MM.1S (cell line): ENCODE measurements around the gene STK39.

Experiments
- DNase-seq: peaks from one replicate; pipeline ENCODE4 v3.0.0-alpha.2; 2015
- H2AFZ ChIP-seq: fragments of 300-600 bp; sonication (generic); 2 replicates; pipeline ENCODE4 v1.6.0; 2016; ENCODE audit warnings: antibody characterized with exemption, low read length
- H3F3A ChIP-seq: fragments of 300-600 bp; sonication (generic); 2 replicates; pipeline ENCODE4 v1.6.1; 2016; ENCODE audit warnings: mild to moderate bottlenecking, antibody characterized with exemption, low read length, moderate library complexity, mixed read lengths; ENCODE audit not compliant: insufficient read depth
- H3K27ac ChIP-seq: fragments of 300-600 bp; sonication (generic); 2 replicates; pipeline ENCODE4 v1.5.1; 2016; ENCODE audit warnings: mild to moderate bottlenecking, low read length
- H3K27me3 ChIP-seq: fragments of 300-600 bp; sonication (generic); replicated peaks from 2 replicates; pipeline ENCODE4 v1.6.0; 2016; ENCODE audit warnings: low read length; ENCODE audit not compliant: insufficient read depth
- H3K36me3 ChIP-seq: fragments of 300-600 bp; sonication (generic); replicated peaks from 2 replicates; pipeline ENCODE4 v1.6.1; 2016; ENCODE audit warnings: mild to moderate bottlenecking, low read length, mixed read lengths; ENCODE audit not compliant: insufficient read depth
- H3K4me1 ChIP-seq: fragments of 300-600 bp; sonication (generic); 2 replicates; pipeline ENCODE4 v1.6.1; 2016; ENCODE audit warnings: low read length, mixed read lengths
- H3K4me2 ChIP-seq: fragments of 300-600 bp; sonication (generic); 2 replicates; pipeline ENCODE4 v1.6.0; 2016; ENCODE audit warnings: low read depth, low read length
- H3K4me3 ChIP-seq: fragments of 300-600 bp; sonication (generic); 2 replicates; pipeline ENCODE4 v1.5.1; 2016; ENCODE audit warnings: low read length, mixed read lengths
- H3K79me2 ChIP-seq: fragments of 300-600 bp; sonication (generic); 2 replicates; pipeline ENCODE4 v1.6.1; 2016; ENCODE audit warnings: mixed run types, low read length, mixed read lengths
- H3K9ac ChIP-seq: fragments of 300-600 bp; sonication (generic); 2 replicates; pipeline ENCODE4 v1.6.1; 2016; ENCODE audit warnings: low read length, mixed read lengths
- H3K9me2 ChIP-seq: fragments of 300-600 bp; sonication (generic); replicated peaks from 2 replicates; pipeline ENCODE4 v1.6.1; 2016; ENCODE audit warnings: mild to moderate bottlenecking, low read length, mixed read lengths; ENCODE audit not compliant: insufficient read depth
- H3K9me3 ChIP-seq: fragments of 300-600 bp; sonication (generic); replicated peaks from 2 replicates; pipeline ENCODE4 v1.6.1; 2016; ENCODE audit warnings: mild to moderate bottlenecking, low read length, mixed read lengths; ENCODE audit not compliant: insufficient read depth
- H4K20me1 ChIP-seq: fragments of 300-600 bp; sonication (generic); 2 replicates; pipeline ENCODE4 v1.6.1; 2016; ENCODE audit warnings: mild to moderate bottlenecking, low read length, moderate library complexity, mixed read lengths; ENCODE audit not compliant: insufficient read depth
- EZH2 ChIP-seq: fragments of 300-600 bp; sonication (generic); optimal IDR thresholded peaks from 2 replicates; pipeline ENCODE3; 2017; ENCODE audit warnings: low read depth, mild to moderate bottlenecking, antibody characterized with exemption, low read length, mixed read lengths
- EZH2phosphoT487 ChIP-seq: fragments of 300-600 bp; sonication (generic); IDR thresholded peaks from 2 replicates; pipeline ENCODE4 v1.6.1; 2018; ENCODE audit warnings: antibody characterized with exemption, low read length
- TF ChIP-seq, protein P1 (sequence below): fragments of 300-600 bp; sonication (generic); IDR thresholded peaks from 2 replicates; pipeline ENCODE4 v1.5.1; 2016; ENCODE audit warnings: antibody characterized with exemption, low read length, mixed read lengths

Gene STK39

GRCh38 chr2:168157070-168157469 lies 90.3 kb downstream of the STK39 start:
- no peak overlapping the region for H3K4me2 ChIP-seq
- H3K27me3 ChIP-seq, result no peaks in the 10 kb centered on the region
- no peaks in the 10 kb centered on the region for H3K9me2 ChIP-seq
- H3K79me2 ChIP-seq, result no peaks in the 10 kb centered on the region
- no peak overlapping the region for H3K27ac ChIP-seq
- DNase-seq, result no peak
- TF ChIP-seq EZH2phosphoT487 (no peak), EZH2 (no peak)
- TF ChIP-seq, protein P1, sequence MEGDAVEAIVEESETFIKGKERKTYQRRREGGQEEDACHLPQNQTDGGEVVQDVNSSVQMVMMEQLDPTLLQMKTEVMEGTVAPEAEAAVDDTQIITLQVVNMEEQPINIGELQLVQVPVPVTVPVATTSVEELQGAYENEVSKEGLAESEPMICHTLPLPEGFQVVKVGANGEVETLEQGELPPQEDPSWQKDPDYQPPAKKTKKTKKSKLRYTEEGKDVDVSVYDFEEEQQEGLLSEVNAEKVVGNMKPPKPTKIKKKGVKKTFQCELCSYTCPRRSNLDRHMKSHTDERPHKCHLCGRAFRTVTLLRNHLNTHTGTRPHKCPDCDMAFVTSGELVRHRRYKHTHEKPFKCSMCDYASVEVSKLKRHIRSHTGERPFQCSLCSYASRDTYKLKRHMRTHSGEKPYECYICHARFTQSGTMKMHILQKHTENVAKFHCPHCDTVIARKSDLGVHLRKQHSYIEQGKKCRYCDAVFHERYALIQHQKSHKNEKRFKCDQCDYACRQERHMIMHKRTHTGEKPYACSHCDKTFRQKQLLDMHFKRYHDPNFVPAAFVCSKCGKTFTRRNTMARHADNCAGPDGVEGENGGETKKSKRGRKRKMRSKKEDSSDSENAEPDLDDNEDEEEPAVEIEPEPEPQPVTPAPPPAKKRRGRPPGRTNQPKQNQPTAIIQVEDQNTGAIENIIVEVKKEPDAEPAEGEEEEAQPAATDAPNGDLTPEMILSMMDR, result no peak
- H3K36me3 ChIP-seq, result no peaks in the 10 kb centered on the region
- no peak overlapping the region for H3K4me3 ChIP-seq
- no peaks in the 10 kb centered on the region for H3K4me1 ChIP-seq
- no peaks in the 10 kb centered on the region for H3K9me3 ChIP-seq
- H2AFZ ChIP-seq, result no peak overlapping the region
- H4K20me1 ChIP-seq, result no peaks in the 10 kb centered on the region
- H3F3A ChIP-seq, result no peaks in the 10 kb centered on the region
- H3K9ac ChIP-seq, result no peak overlapping the region

DNA sequence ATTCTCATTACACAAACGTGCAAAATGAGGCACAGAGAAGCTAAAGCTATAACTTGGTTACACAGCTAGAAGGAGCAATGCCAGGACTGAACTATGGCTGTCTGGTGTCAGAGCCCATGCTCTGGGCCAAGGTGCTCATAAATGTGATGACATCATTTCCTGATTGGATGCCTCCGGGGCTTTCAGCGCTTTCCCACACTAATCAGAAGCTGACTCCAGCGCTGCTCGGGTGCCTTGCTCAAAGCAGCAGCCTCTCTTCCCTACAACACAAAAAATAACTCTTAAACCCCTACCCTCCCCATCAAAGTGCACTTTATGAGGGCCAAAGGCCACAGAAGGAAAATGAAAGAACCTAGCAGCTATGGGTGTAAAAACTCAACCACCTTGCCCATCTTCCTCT lies 90.7 kb downstream of the STK39 start:
- H3K27ac ChIP-seq, result no peak overlapping the region
- H3K79me2 ChIP-seq, result no peaks in the 10 kb centered on the region
- no peaks in the 10 kb centered on the region for H3K4me1 ChIP-seq
- H3K9ac ChIP-seq, result no peak overlapping the region
- no peaks in the 10 kb centered on the region for H4K20me1 ChIP-seq
- H2AFZ ChIP-seq, result no peak overlapping the region
- no peaks in the 10 kb centered on the region for H3K36me3 ChIP-seq
- no peak for DNase-seq
- no peak overlapping the region for H3K4me2 ChIP-seq
- H3K4me3 ChIP-seq, result no peak overlapping the region
- no peaks in the 10 kb centered on the region for H3K27me3 ChIP-seq
- no peaks in the 10 kb centered on the region for H3F3A ChIP-seq
- no peaks in the 10 kb centered on the region for H3K9me2 ChIP-seq
- no peak for TF ChIP-seq EZH2
- TF ChIP-seq, protein P1, result no peak
- TF ChIP-seq EZH2phosphoT487, result no peak
- no peaks in the 10 kb centered on the region for H3K9me3 ChIP-seq

DNA sequence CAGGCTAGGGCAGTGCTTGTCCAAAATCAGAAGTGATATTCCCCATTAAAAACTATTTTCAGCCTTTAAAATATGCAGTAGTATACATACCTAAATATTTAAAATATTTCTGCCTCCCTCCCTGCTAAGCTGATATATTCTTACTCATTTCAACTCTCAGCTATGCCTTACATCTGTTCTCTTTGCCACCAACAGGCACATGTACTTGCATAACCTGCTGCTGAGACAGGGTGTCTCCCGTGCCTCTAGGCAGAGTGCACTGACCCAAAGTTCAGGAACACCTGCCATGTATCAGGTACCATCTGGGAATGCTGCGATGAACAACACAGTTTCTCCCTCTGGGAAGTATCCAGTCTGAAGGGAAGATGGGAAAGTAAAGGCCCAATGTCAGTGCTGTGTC lies 91.7 kb downstream of the STK39 start:
- H3K9me2 ChIP-seq, result no peaks in the 10 kb centered on the region
- no peak overlapping the region for H2AFZ ChIP-seq

More for the DNA sequence above, 91.7 kb downstream of the STK39 start:
- H3K36me3 ChIP-seq, result no peaks in the 10 kb centered on the region
- H3K4me1 ChIP-seq, result no peaks in the 10 kb centered on the region
- H3K27ac ChIP-seq, result no peak overlapping the region
- H3K9me3 ChIP-seq, result no peaks in the 10 kb centered on the region
- H3K27me3 ChIP-seq, result no peaks in the 10 kb centered on the region
- DNase-seq, result no peak
- H4K20me1 ChIP-seq, result no peaks in the 10 kb centered on the region
- H3K9ac ChIP-seq, result no peak overlapping the region
- no peaks in the 10 kb centered on the region for H3F3A ChIP-seq
- no peaks in the 10 kb centered on the region for H3K79me2 ChIP-seq
- TF ChIP-seq EZH2phosphoT487 (no peak), EZH2 (no peak)
- TF ChIP-seq, protein P1, result no peak
- H3K4me3 ChIP-seq, result no peak overlapping the region
- no peak overlapping the region for H3K4me2 ChIP-seq
